Measurements from ENCODE around the gene SSTR3.

GRCh38 chr22:37193629-37194191 lies 18.6 kb downstream of the SSTR3 start:
- TF ChIP-seq POLR2A (IDR thresholded peaks at IDR 0.05; ENCODE audit: low read depth, low read length) = no peak
- TF ChIP-seq POLR2AphosphoS5 (IDR thresholded peaks at IDR 0.05; ENCODE audit: low read depth, low read length) = no peak
- no peak for TF ChIP-seq TAF1 (IDR thresholded peaks at IDR 0.05; ENCODE audit: borderline replicate concordance, low read depth, low read length)
